Fibroblast of villous mesenchyme (primary cell): Measurements from ENCODE around the gene S100A3. TPM values are rescaled to one million over a fixed set of nuclear protein-coding genes. Genes with fewer than 3 reads are reported as not detected.
A peak's percentile ranks its signal among the peaks of the same experiment; 100 is the strongest.

ENCODE experiments used
- DNase-seq: peaks from one replicate; pipeline ENCODE4 v3.0.0-alpha.2; 2010; ENCODE audit warnings: low read depth
- H3K4me3 ChIP-seq: 2 replicates; pipeline ENCODE4 v1.5.1; 2011; ENCODE audit warnings: low read depth, mild to moderate bottlenecking, low read length
- total RNA-seq: library from RNA; depleted of rRNA; stranded (reverse); fragments of >200 nt; gene quantifications from 2 replicates; pipeline ENCODE4 v1.2.3, GENCODE V29; 2012
- TF ChIP-seq, protein P1 (sequence below): IDR thresholded peaks from 2 replicates; pipeline ENCODE4 v1.5.1; 2012; ENCODE audit warnings: low read depth, mild to moderate bottlenecking, low read length; ENCODE audit not compliant: insufficient read depth

S100A3 gene
- total RNA-seq, 1 donor = 20.3 TPM

- no peak overlapping the region for H3K4me3 ChIP-seq
- no peak for DNase-seq
- TF ChIP-seq, protein P1, sequence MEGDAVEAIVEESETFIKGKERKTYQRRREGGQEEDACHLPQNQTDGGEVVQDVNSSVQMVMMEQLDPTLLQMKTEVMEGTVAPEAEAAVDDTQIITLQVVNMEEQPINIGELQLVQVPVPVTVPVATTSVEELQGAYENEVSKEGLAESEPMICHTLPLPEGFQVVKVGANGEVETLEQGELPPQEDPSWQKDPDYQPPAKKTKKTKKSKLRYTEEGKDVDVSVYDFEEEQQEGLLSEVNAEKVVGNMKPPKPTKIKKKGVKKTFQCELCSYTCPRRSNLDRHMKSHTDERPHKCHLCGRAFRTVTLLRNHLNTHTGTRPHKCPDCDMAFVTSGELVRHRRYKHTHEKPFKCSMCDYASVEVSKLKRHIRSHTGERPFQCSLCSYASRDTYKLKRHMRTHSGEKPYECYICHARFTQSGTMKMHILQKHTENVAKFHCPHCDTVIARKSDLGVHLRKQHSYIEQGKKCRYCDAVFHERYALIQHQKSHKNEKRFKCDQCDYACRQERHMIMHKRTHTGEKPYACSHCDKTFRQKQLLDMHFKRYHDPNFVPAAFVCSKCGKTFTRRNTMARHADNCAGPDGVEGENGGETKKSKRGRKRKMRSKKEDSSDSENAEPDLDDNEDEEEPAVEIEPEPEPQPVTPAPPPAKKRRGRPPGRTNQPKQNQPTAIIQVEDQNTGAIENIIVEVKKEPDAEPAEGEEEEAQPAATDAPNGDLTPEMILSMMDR = no peak
Measured at GRCh38 chr1:153537376-153537730, 11.7 kb downstream of the S100A3 start.

DNA sequence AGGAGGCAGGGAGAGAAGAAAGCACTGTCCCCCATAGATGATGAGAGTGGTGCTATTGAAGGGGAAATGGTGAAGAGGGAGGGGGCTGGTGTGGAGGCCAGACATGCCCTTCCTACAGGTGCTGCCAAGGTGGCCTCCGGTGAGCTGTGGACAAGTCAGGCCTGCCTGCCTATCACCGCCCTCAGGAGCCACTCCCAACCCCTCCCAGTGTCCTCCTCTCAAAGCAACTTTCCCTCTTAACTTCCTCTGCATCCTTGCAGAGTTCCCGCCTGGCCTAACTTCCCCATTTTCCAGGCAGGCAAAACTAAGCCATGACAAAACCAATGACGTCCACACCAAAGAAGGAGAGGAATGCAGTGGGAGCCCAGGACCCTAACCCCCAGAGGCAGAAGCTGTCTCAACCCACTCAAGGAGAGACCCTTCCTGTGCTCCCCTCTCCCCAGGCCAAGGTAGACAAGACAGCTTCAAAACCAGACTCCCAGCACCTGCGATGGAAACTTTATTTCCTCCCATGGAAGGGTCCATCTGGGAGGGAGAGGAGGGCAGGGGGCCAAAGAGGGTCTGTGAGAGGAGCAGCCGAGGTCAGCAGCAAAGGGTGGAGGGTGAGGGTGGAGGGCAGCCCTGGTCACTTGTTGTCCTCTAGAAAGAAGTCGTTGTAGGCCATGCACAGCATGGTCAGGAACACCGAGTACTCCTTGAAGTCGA lies 12.2 kb downstream of the S100A3 start:
- TF ChIP-seq, protein P1 = no peak
- no peak for DNase-seq
- peak overlapping the region; percentile 86 for H3K4me3 ChIP-seq

- TF ChIP-seq, protein P1 = no peak
- peak overlapping the region; percentile 86 for H3K4me3 ChIP-seq
- DNase-seq = peak; percentile 90
Measured at GRCh38 chr1:153536012-153536670, 12.9 kb downstream of the S100A3 start.

- peak; percentile 50 for DNase-seq
- H3K4me3 ChIP-seq = peak within 1 kb of the TSS; percentile 86
- TF ChIP-seq, protein P1 = no peak
Measured at GRCh38 chr1:153535242-153536011, 13.6 kb downstream of the S100A3 start, which contains the start of gene S100A6. Gene S100A6 (minus strand): TSS chr1:153535991. CDS start chr1:153535339, 652 bp downstream.

- TF ChIP-seq, protein P1 = no peak
- no peak for DNase-seq
- H3K4me3 ChIP-seq = peak overlapping the region; percentile 86
Measured at GRCh38 chr1:153534925-153535241, 14.2 kb downstream of the S100A3 start.

DNA sequence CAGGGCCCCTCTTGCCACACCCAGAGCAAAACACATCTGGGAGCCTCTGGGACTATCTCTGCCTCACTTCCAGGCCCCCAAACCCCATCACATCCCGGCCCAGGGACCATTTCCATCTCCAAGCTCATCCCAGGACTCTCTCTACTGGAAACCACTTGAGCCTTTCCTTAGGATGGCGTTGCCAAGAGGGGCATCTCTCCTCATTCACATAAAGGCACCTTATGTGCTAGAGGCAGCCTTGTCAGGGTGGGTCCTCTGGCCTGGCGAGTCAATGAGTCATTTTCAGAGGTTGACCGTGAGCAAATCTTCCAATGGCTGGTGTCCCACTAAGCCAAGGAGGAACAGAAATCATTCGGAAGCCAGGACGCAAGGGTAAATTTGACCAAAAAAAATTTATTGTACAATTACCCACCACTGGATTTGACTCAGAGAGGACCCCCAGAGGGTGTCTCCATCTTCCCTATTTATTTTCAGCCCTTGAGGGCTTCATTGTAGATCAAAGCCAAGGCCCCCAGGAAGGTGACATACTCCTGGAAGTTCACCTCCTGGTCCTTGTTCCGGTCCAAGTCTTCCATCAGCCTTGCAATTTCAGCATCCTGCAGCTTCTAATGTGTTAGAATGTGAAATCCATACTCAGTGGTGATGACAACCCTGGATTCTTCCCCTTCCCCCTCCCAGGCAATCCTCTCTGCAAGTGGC lies 14.7 kb downstream of the S100A3 start:
- TF ChIP-seq, protein P1 = no peak
- peak; percentile 50 for DNase-seq
- H3K4me3 ChIP-seq = peak overlapping the region; percentile 86
